Uterus (tissue), 4 donors: ENCODE data around the gene GMPPA. TPM values are rescaled to one million over a fixed set of nuclear protein-coding genes. Genes with fewer than 3 reads are reported as not detected.
A peak's percentile ranks its signal among the peaks of the same experiment; 100 is the strongest.

Experiments used
- DNase-seq, 2 donors: peaks; one replicate each; pipeline ENCODE4 v3.0.0-alpha.2; 2019 to 2020
- H3K27ac ChIP-seq, 2 donors: fragments of 200-600 bp; sonication (generic); 1 replicate in 1 of 2; 2 replicates in 1 of 2; pipeline ENCODE4 v1.5.1; 2016 to 2018
- H3K27me3 ChIP-seq, 2 donors: fragments of 200-600 bp; sonication (generic); one replicate each; pipeline ENCODE4 v1.5.1; 2018 to 2019; ENCODE audit warnings: control low read depth in 1 of 2
- H3K36me3 ChIP-seq, 2 donors: fragments of 200-600 bp; sonication (generic); one replicate each; pipeline ENCODE4 v1.5.1; 2019; ENCODE audit warnings: control low read depth in 1 of 2
- H3K4me1 ChIP-seq, 2 donors: fragments of 200-600 bp; sonication (generic); one replicate each; pipeline ENCODE4 v1.5.1; 2018 to 2019; ENCODE audit warnings: control low read depth in 1 of 2
- H3K4me3 ChIP-seq, 2 donors: fragments of 200-600 bp; sonication (generic); 1 replicate in 1 of 2; 2 replicates in 1 of 2; pipeline ENCODE4 v1.5.1; 2018 to 2019; ENCODE audit warnings: mild to moderate bottlenecking in 1 of 2
- H3K9me3 ChIP-seq, 2 donors: fragments of 200-600 bp; sonication (generic); one replicate each; pipeline ENCODE4 v1.5.1; 2019; ENCODE audit warnings: control low read depth in 1 of 2
- CTCF ChIP-seq, 4 experiments: fragments of 200-600 bp in 2 of 4; fragments of 450-650 bp in 2 of 4; sonication (generic) in 2 of 4; IDR thresholded peaks; one replicate each; pipeline ENCODE4 v1.5.1; 2016 to 2019; ENCODE audit warnings: antibody characterized with exemption in 4 of 4, mild to moderate bottlenecking in 2 of 4, moderate library complexity in 1 of 4
- POLR2A ChIP-seq, 2 donors: fragments of 450-650 bp; IDR thresholded peaks; one replicate each; pipeline ENCODE4 v1.6.1; 2016; ENCODE audit warnings: antibody characterized with exemption in 2 of 2, mild to moderate bottlenecking in 1 of 2, moderate library complexity in 1 of 2
- intact Hi-C: fragments of 100-400 bp; cut with DNase I; formaldehyde crosslinking; loops from one replicate; pipeline ENCODE4 v1.15.1; 2023; ENCODE audit warnings: low total_unique reads
- total RNA-seq, 4 donors: library from RNA; depleted of rRNA in 3 of 4; stranded (reverse); fragments of >200 nt in 3 of 4; gene quantifications; one replicate each; pipeline versions ENCODE4 v1.1.0 to v1.2.4, GENCODE V29; 2014 to 2023
- donor health status: DM: yes; HTN: yes; CAD: no.

GMPPA gene
- total RNA-seq, 4 donors from 2014 or later, result 14.1 to 39.5 (median 27.6) TPM

GRCh38 chr2:219464286-219465032 lies 34.2 kb upstream of the GMPPA start:
- intact Hi-C loops, result no loop called here
- peak overlapping the region; percentile 1 to 97 for H3K27ac ChIP-seq
- no peak overlapping the region for H3K4me3 ChIP-seq
- DNase-seq, result no peak
- TF ChIP-seq POLR2A (IDR thresholded peaks at IDR 0.05) (no peak), CTCF (IDR thresholded peaks at IDR 0.05) (no peak)
- peaks cover 0 to 14% of the 10 kb centered on the region in 2 donors for H3K4me1 ChIP-seq
- no peaks in the 10 kb centered on the region for H3K36me3 ChIP-seq
- no peaks in the 10 kb centered on the region for H3K9me3 ChIP-seq
- no peaks in the 10 kb centered on the region for H3K27me3 ChIP-seq

GRCh38 chr2:219465659-219466561 lies 32.8 kb upstream of the GMPPA start:
- H3K4me1 ChIP-seq, result peaks cover 0 to 5% of the 10 kb centered on the region in 2 donors
- DNase-seq, result no peak
- no peaks in the 10 kb centered on the region for H3K27me3 ChIP-seq
- TF ChIP-seq POLR2A (IDR thresholded peaks at IDR 0.05) (no peak), CTCF (IDR thresholded peaks at IDR 0.05) (no peak)
- no peaks in the 10 kb centered on the region for H3K9me3 ChIP-seq
- no peak overlapping the region for H3K4me3 ChIP-seq
- no peaks in the 10 kb centered on the region for H3K36me3 ChIP-seq
- intact Hi-C loops, result no loop called here
- H3K27ac ChIP-seq, result peak overlapping the region; percentile 55 to 97

GRCh38 chr2:219466816-219467735 lies 31.6 kb upstream of the GMPPA start:
- intact Hi-C loops, result no loop called here
- peaks cover 0 to 5% of the 10 kb centered on the region in 2 donors for H3K4me1 ChIP-seq
- TF ChIP-seq CTCF (IDR thresholded peaks at IDR 0.05) (no peak), POLR2A (IDR thresholded peaks at IDR 0.05) (no peak)
- H3K9me3 ChIP-seq, result no peaks in the 10 kb centered on the region
- H3K36me3 ChIP-seq, result no peaks in the 10 kb centered on the region
- H3K4me3 ChIP-seq, result no peak overlapping the region
- H3K27ac ChIP-seq, result peak overlapping the region; percentile 55 to 56
- H3K27me3 ChIP-seq, result no peaks in the 10 kb centered on the region
- DNase-seq, result no peak

- intact Hi-C loops, result no loop called here
- H3K9me3 ChIP-seq, result no peaks in the 10 kb centered on the region
- DNase-seq, result no peak
- H3K27ac ChIP-seq, result no peak overlapping the region
- no peaks in the 10 kb centered on the region for H3K36me3 ChIP-seq
- no peak overlapping the region for H3K4me3 ChIP-seq
- H3K4me1 ChIP-seq, result peaks cover 0 to 5% of the 10 kb centered on the region in 2 donors
- TF ChIP-seq POLR2A (IDR thresholded peaks at IDR 0.05) (no peak), CTCF (IDR thresholded peaks at IDR 0.05) (no peak)
- H3K27me3 ChIP-seq, result no peaks in the 10 kb centered on the region
Measured at GRCh38 chr2:219467736-219468075, 31.0 kb upstream of the GMPPA start.
